ENCODE results near the gene SERPINA3. TPM values are rescaled to one million over a fixed set of nuclear protein-coding genes. Genes with fewer than 3 reads are reported as not detected.

Gene SERPINA3
- total RNA-seq, 1 experiment from 2014 or later = 2.3 TPM

DNA sequence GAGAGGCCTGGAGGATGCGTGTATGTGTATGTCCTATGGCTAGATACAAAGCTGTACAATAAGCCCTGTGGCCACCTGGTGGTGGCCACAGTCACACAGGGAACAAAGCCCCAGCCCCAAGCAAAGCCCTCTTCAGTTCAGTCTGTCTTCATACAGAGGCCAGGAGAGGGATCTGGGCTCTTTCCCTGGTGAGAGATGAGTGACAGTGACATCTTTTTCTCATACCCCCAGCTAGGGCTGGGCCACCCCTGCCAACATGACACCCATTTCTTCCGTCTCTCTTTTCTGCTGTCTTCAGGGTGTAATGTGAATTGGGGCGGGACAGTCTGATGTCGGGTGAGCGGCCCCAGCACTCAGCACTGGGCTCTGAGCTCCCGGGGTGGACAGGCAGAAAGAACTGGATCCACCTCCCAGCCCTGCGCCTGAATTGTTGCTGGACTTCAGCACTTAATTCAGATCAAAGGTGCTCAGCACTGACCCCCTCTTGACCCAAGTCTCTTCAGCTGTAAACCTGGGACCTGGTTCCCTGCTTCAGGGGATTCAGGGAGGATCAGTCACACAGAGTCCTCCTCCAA is 59.8 kb downstream of the SERPINA3 start:
- ChIA-PET POLR2A (no interaction called here), CTCF (no interaction called here)
- Histone ChIP-seq H3K36me3 (ENCODE audit: control insufficient read depth, insufficient read depth, low read length) (no peaks in the 10 kb centered on the region), H3K27me3 (replicated peaks; ENCODE audit: control insufficient read depth, insufficient read depth, low read length) (no peaks in the 10 kb centered on the region), H3K4me3 (ENCODE audit: low read depth, low read length) (no peak overlapping the region), H3K9me3 (no peaks in the 10 kb centered on the region), H3K4me1 (0 out of 2 replicates have a peak, but pooled peaks cover 5% of the 10 kb centered on the region)
- Mint-ChIP-seq H3K4me1 (ENCODE audit: low read depth, unreplicated experiment) (no peaks in the 10 kb centered on the region), H3K27ac (ENCODE audit: unreplicated experiment) (no peak overlapping the region), H3K36me3 (ENCODE audit: insufficient read depth, unreplicated experiment) (no peaks in the 10 kb centered on the region), H3K4me3 (ENCODE audit: unreplicated experiment) (no peak overlapping the region), H3K27me3 (ENCODE audit: insufficient read depth, unreplicated experiment) (peaks cover 9% of the 10 kb centered on the region), H3K9me3 (ENCODE audit: unreplicated experiment) (no peaks in the 10 kb centered on the region)
- TF ChIP-seq, protein P1, sequence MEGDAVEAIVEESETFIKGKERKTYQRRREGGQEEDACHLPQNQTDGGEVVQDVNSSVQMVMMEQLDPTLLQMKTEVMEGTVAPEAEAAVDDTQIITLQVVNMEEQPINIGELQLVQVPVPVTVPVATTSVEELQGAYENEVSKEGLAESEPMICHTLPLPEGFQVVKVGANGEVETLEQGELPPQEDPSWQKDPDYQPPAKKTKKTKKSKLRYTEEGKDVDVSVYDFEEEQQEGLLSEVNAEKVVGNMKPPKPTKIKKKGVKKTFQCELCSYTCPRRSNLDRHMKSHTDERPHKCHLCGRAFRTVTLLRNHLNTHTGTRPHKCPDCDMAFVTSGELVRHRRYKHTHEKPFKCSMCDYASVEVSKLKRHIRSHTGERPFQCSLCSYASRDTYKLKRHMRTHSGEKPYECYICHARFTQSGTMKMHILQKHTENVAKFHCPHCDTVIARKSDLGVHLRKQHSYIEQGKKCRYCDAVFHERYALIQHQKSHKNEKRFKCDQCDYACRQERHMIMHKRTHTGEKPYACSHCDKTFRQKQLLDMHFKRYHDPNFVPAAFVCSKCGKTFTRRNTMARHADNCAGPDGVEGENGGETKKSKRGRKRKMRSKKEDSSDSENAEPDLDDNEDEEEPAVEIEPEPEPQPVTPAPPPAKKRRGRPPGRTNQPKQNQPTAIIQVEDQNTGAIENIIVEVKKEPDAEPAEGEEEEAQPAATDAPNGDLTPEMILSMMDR (IDR thresholded peaks at IDR 0.05; ENCODE audit: insufficient read depth in 1 of 2, low read depth in 1 of 2, low read length in 1 of 2, severe bottlenecking in 1 of 2, unreplicated experiment in 1 of 2) = no peak
- BruUV-seq (replicated peaks) = no TSS peak
- DNase-seq = no peak
- intact Hi-C loops (cut with micrococcal nuclease; ENCODE audit: unreplicated experiment) = no loop called here

DNA sequence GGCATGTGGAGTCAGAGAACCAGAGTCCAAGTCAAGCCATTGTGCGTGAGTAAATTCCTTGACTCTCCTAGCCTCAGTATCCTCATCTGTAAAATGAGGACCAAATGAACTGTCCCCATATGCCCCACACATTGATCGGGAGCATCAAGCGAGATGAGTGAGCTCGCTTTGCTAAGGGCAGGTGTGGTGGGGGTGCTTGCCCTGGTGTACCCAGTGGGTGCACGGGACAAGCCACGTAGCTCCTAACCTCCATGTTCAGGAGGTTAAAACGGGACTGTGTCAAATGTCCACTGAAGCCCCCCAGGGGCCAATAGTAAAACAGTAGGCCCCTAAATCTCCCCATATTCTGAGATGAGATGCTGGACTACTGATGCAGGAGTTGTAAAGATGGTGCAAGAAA is 60.9 kb downstream of the SERPINA3 start:
- Histone ChIP-seq H3K4me1 (0 out of 2 replicates have a peak, but pooled peaks cover 5% of the 10 kb centered on the region), H3K36me3 (ENCODE audit: control insufficient read depth, insufficient read depth, low read length) (no peaks in the 10 kb centered on the region), H3K9me3 (no peaks in the 10 kb centered on the region), H3K4me3 (ENCODE audit: low read depth, low read length) (no peak overlapping the region), H3K27me3 (replicated peaks; ENCODE audit: control insufficient read depth, insufficient read depth, low read length) (no peaks in the 10 kb centered on the region)
- Mint-ChIP-seq H3K27me3 (ENCODE audit: insufficient read depth, unreplicated experiment) (peaks cover 6% of the 10 kb centered on the region), H3K36me3 (ENCODE audit: insufficient read depth, unreplicated experiment) (peaks cover 6% of the 10 kb centered on the region), H3K9me3 (ENCODE audit: unreplicated experiment) (no peaks in the 10 kb centered on the region), H3K4me3 (ENCODE audit: unreplicated experiment) (no peak overlapping the region), H3K4me1 (ENCODE audit: low read depth, unreplicated experiment) (no peaks in the 10 kb centered on the region), H3K27ac (ENCODE audit: unreplicated experiment) (no peak overlapping the region)
- intact Hi-C loops (cut with micrococcal nuclease; ENCODE audit: unreplicated experiment) = no loop called here
- POLR2A ChIA-PET = no interaction called here
- TF ChIP-seq, protein P1 (IDR thresholded peaks at IDR 0.05; ENCODE audit: insufficient read depth in 1 of 2, low read depth in 1 of 2, low read length in 1 of 2, severe bottlenecking in 1 of 2, unreplicated experiment in 1 of 2) = no peak
- no TSS peak for BruUV-seq (replicated peaks)
- CTCF ChIA-PET = no interaction called here
- DNase-seq = no peak

Other genes with a start within 250 kb of the SERPINA3 start
- not detected in 2 replicates for gene SERPINA2, start 245.7 kb upstream of the SERPINA3 start, total RNA-seq (2022)
- 150 and 178 TPM in 2 replicates for gene SERPINA1, start 223.8 kb upstream of the SERPINA3 start, total RNA-seq (2022)
- gene SERPINA11, start 159.6 kb upstream of the SERPINA3 start, total RNA-seq (2022) = 0.35 and 0.54 TPM in 2 replicates
- gene SERPINA9, start 136.2 kb upstream of the SERPINA3 start, total RNA-seq (2022) = not detected in 2 replicates
- gene SERPINA12, start 102.9 kb upstream of the SERPINA3 start, total RNA-seq (2022) = not detected in 2 replicates
- gene SERPINA4, start 50.9 kb upstream of the SERPINA3 start, total RNA-seq (2022) = 5.5 and 6.3 TPM in 2 replicates
- gene SERPINA5, start 31.0 kb upstream of the SERPINA3 start, total RNA-seq (2022) = 2.2 and 2.6 TPM in 2 replicates
- gene GSC, start 157.7 kb downstream of the SERPINA3 start, total RNA-seq (2022) = 0.26 TPM in 1 of 2 replicates, not detected in the other

Data from Caco-2 (cell line).